Activated T-helper 2 cell treated with anti-CD3 and anti-CD28 coated beads, Interferon-gamma antibody, Interleukin-2, Interleukin-4, amounts not matched to agents 10 μg/mL and 5 μg/mL and 100 μg/mL, durations not matched to agents 14 hours and 24 hours and 36 hours (primary cell): ENCODE results near the gene GSTM5. TPM values are rescaled to one million over a fixed set of nuclear protein-coding genes. Genes with fewer than 3 reads are reported as not detected.
"Not testable (repeated sequence)": the region's sequence is repeated elsewhere in the genome, so short reads cannot be mapped to it uniquely, and the experiment has no call there.

Experiments
- DNase-seq: peaks from one replicate; pipeline ENCODE4 v3.0.0; 2021; ENCODE audit warnings: low spot score
- H3K27ac Mint-ChIP-seq: one replicate; pipeline ENCODE4 v1.8.0; 2021; ENCODE audit warnings: mixed read lengths
- H3K27me3 Mint-ChIP-seq: one replicate; pipeline ENCODE4 v1.8.0; 2021; ENCODE audit warnings: low read depth, mixed read lengths
- H3K36me3 Mint-ChIP-seq: one replicate; pipeline ENCODE4 v1.8.0; 2021; ENCODE audit warnings: low read depth, mixed read lengths
- H3K4me1 Mint-ChIP-seq: one replicate; pipeline ENCODE4 v1.8.0; 2021; ENCODE audit warnings: low read depth, mixed read lengths
- H3K4me3 Mint-ChIP-seq: one replicate; pipeline ENCODE4 v1.8.0; 2021; ENCODE audit warnings: low read depth, mild to moderate bottlenecking, moderate library complexity, mixed read lengths
- H3K9me3 Mint-ChIP-seq: one replicate; pipeline ENCODE4 v1.8.0; 2021; ENCODE audit warnings: mixed read lengths
- intact Hi-C: fragments of 100-400 bp; cut with micrococcal nuclease; formaldehyde crosslinking; loops from one replicate; pipeline ENCODE4 v1.15.1; 2023
- total RNA-seq: library from RNA; stranded (reverse); gene quantifications from 2 replicates; pipeline ENCODE4 v1.2.3, GENCODE V29; 2022

GSTM5 gene
- total RNA-seq, 1 donor from 2014 or later = 0.09 TPM

DNA sequence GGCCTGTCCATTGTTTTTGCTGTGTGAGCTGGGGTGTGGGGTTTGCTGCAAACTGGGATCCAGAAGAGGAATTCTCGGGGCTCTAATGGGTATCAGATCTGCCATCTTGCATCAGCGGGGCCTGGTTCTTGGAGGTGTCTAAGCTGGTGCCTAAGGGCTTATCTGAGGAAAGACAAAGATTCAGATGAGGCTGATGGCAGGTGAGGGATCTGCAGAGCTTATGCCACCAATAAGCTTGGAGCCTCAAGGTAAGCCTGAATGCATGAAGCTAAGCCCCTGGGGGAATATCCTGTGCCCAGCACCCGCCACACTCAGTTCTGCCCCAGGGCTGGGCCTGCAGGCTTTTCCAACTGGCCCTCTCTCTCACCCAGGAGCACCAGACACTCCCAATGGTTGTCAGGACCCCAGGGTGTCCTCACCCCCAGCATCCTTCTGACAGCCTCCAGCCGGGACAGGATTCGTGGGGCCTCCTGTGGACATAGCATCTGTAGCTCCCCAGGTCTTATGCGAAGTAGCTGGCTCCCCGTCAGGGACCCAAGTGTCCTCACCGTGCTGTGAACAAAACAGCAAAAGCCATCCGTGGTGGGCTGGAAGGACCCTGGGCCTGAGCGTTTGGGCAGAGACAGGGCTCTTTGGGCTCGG, 38.3 kb downstream of the GSTM5 start:
- intact Hi-C loops = no loop called here
- no peak overlapping the region for H3K27ac Mint-ChIP-seq
- no peak overlapping the region for H3K4me3 Mint-ChIP-seq
- DNase-seq = no peak
- H3K36me3 Mint-ChIP-seq = no peaks in the 10 kb centered on the region
- no peaks in the 10 kb centered on the region for H3K9me3 Mint-ChIP-seq
- H3K27me3 Mint-ChIP-seq = peaks cover 31% of the 10 kb centered on the region
- no peaks in the 10 kb centered on the region for H3K4me1 Mint-ChIP-seq

DNA sequence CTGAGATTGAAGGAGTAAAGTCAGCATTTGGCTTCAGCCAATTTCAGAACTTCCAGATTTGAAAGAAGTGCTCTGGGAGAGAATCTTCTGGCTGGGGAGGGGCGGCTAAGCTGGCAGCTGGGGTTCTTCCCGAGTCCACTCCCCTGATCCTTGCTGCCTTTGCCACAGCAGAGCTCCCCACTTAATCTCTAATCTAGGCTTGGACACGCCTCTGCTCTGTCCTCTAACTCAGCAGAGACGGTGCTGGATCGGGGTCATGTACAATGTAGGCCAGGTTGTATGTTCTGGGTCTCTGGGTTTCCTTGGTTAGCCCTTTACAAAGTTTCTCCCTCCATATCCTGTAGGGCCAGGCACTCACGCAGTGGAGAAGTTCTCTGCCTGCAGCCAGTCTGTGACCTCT, 38.9 kb downstream of the GSTM5 start:
- DNase-seq = no peak
- H3K9me3 Mint-ChIP-seq = no peaks in the 10 kb centered on the region
- no peaks in the 10 kb centered on the region for H3K36me3 Mint-ChIP-seq
- H3K27ac Mint-ChIP-seq = no peak overlapping the region
- no peak overlapping the region for H3K4me3 Mint-ChIP-seq
- peaks cover 31% of the 10 kb centered on the region for H3K27me3 Mint-ChIP-seq
- intact Hi-C loops = no loop called here
- no peaks in the 10 kb centered on the region for H3K4me1 Mint-ChIP-seq

DNA sequence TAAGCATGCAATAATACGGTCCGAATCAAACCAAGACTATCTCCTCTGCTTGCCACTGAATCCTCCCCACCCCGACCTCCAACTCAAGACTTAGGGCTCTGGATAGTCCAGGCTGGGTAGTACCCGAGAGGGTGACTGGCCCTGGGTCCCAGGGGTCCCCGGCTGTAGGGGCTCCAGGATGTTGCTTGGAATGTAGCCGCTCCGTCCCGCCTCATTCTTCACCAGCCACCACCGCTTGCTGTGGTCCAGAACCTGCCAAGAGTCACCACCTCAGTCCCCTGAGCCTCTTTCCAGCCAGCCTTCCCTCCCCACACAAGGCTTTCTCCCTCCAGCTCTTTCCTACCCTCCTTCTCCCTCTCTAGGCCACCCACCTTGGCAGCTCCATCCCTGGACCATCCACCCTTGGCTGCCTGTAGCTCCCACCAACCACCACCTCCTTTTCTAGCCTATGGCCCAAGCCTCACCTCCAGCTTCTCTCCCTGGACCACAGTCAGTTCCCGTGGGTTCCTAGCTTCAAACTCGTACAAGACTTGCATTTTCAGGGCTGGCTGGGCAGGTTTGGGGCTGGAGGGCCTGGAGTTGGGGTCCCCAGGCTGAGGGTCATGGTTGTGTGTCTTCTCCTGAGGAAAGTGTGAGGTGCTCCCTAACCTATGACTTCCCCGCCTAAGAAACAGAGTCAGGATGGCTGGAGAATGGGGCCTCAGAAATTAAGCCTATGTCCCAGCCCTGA, 39.6 kb downstream of the GSTM5 start:
- H3K27me3 Mint-ChIP-seq = peaks cover 28% of the 10 kb centered on the region
- no peak overlapping the region for H3K27ac Mint-ChIP-seq
- no peaks in the 10 kb centered on the region for H3K9me3 Mint-ChIP-seq
- H3K36me3 Mint-ChIP-seq = no peaks in the 10 kb centered on the region
- H3K4me3 Mint-ChIP-seq = no peak overlapping the region
- intact Hi-C loops = no loop called here
- no peaks in the 10 kb centered on the region for H3K4me1 Mint-ChIP-seq
- DNase-seq = no peak

DNA sequence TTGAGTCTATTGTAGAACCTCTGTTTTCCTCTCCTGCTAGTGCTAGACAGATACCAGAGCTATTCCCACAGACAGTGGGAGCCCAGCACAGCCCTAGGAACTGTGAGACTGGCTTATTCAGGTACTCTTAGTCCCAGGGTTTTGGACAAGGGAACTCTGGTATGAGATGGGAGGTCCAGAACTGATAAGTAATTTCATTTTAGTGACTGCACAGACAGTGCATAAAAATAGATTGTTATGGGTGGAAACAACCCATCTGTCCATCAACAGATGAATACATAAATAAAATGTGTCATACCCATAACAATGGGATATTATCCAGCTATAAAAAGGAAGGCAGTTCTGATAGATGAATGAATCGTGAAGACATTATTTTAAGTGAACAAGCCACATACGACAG, 42.7 kb downstream of the GSTM5 start:
- no peak for DNase-seq
- Mint-ChIP-seq H3K27ac (no peak overlapping the region), H3K9me3 (no peaks in the 10 kb centered on the region), H3K4me3 (no peak overlapping the region), H3K27me3 (peaks cover 10% of the 10 kb centered on the region), H3K4me1 (no peaks in the 10 kb centered on the region), H3K36me3 (no peaks in the 10 kb centered on the region)
- intact Hi-C loops = no loop called here

DNA sequence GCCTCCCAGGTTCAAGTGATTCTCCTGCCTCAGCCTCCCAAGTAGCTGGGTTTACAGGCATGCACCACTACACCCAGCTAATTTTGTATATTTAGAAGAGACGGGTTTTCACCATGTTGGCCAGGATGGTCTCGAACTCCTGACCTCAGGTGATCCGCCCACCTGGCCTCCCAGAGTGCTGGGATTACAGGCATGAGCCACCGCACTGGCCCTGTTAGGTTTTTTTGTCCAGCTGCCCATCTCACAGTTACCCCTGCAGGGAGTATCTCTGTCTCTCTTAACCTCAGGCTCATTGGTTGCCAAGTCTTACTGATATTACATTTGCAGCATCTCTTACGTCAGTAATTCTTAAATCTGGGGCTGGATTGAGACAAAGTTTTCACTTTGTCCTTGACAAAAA, 44.3 kb downstream of the GSTM5 start:
- H3K36me3 Mint-ChIP-seq, H3K27me3 Mint-ChIP-seq, H3K4me1 Mint-ChIP-seq, DNase-seq, H3K4me3 Mint-ChIP-seq, H3K27ac Mint-ChIP-seq, H3K9me3 Mint-ChIP-seq, intact Hi-C loops: not testable (repeated sequence)

DNA sequence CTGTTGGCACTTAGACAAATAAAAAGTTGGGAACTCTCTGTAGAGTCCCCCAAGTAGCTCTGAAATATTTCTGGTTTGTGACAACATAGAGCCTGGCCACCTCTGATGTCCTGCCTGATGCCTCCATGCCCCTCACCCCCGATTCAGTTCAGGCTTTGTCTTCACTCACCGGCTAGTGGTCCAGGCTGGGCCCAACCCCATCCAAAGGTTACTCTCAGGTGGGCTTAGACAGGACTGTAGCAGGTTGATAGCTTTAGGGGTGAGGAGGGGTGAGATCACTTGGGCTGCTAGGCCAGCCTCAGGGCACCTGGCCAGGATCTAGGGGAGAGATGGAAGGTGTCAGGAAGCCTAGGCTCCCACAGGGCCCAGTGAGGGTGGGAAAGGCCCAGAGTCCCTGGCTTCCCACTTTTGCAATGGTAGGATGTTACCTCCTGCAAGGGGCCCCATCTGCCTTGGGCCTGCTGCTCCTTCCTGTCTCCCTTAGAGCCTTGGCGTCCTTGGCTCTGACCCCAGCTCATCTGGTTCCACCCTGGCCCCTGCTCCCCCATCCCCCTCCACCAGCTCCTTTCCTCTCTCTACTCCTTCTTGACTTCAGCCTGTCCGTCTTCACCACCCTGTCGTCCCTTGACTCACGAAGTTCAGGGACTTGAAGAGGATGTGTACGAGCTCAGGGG, 44.9 kb downstream of the GSTM5 start:
- no peak overlapping the region for H3K27ac Mint-ChIP-seq
- H3K9me3 Mint-ChIP-seq = no peaks in the 10 kb centered on the region
- no peak for DNase-seq
- H3K36me3 Mint-ChIP-seq = no peaks in the 10 kb centered on the region
- H3K4me3 Mint-ChIP-seq = no peak overlapping the region
- peaks cover 10% of the 10 kb centered on the region for H3K27me3 Mint-ChIP-seq
- intact Hi-C loops = no loop called here
- H3K4me1 Mint-ChIP-seq = no peaks in the 10 kb centered on the region

DNA sequence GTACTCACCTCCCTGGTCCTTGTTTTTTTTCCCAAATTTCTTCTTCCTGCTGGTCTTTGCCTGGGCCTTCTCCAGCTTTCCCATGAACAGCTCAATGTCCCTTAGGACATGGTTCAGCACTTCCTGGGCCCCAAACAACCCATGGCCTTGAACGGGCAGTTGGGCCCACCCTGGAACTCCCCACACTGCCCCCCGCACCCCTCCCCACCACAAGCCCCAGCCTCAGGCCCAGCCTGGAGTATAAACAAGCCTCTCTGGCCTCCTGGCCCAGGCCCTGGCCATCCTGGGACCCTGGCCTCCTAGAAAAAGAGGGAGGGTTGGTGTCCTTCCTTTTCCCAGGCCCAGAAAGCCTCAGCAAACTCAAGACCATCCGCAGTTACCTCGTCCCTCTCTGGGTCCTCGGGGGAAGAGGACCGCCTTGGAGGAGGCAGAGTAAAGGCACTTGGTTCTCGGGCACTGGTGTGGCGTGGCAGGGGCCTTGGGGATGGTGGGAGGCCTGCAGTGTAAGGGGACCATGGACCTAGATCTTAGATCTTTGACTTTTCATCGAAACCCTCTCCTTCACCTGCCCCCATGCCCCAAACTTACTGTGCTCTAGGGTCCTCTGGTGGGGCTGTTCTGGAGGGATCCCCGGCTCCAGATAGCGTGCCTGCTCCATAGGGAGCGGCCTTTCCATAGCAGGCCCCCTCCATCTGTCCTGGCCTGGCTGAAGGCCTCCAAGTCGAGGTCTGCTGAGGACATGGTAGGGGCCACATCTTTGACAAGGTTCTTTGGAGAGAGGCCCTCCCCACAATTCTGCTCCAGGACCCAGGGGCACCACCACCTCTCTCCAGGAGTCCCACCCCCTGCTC, 46.1 kb downstream of the GSTM5 start:
- Mint-ChIP-seq H3K4me1 (peaks cover 1% of the 10 kb centered on the region), H3K9me3 (no peaks in the 10 kb centered on the region), H3K27ac (no peak overlapping the region), H3K4me3 (no peak overlapping the region), H3K27me3 (peaks cover 10% of the 10 kb centered on the region), H3K36me3 (no peaks in the 10 kb centered on the region)
- no peak for DNase-seq
- intact Hi-C loops = no loop called here

DNA sequence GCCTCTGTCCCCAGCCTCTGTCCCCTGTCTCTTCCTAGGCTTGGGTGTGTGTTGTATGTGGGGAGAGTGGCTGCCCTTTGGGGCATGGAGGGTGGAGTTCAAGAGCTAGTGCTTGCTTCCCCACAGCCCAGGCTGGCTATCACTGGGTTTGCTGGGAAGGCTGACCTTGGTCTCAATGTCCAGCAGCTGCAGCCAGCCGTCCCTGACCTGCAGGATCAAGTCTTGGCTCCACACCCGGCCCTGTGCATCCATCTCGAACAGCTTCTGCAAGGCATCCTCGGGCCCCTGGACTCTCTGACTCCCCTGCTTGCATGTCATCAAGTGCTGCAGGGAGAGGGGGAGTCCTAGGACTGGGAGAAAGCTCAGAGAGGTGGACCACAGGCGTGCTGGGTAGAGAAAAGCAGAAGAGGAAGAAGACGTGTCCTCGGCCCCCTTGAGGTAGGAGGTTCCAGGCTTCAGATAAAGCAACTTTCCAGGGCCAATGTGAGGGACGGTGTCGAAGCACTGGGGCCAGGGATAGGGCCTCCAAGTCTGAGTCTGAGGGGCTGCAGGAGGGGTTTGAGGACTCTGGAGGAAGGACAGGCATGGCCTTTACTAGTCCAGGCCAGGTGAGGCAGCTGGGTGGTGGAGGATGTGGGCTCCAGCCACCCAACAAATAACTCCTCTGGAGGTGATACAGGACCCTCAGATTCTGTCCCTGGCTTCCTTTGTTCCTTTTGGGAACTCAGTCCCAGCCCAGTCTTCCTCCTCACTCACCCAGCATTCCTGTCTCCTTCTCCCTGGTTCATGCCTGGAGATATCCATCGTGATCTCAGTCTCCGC, 47.7 kb downstream of the GSTM5 start:
- Mint-ChIP-seq H3K27me3 (peaks cover 3% of the 10 kb centered on the region), H3K4me3 (no peak overlapping the region), H3K36me3 (no peaks in the 10 kb centered on the region), H3K9me3 (no peaks in the 10 kb centered on the region), H3K27ac (no peak overlapping the region), H3K4me1 (peaks cover 1% of the 10 kb centered on the region)
- no peak for DNase-seq
- intact Hi-C loops = no loop called here

DNA sequence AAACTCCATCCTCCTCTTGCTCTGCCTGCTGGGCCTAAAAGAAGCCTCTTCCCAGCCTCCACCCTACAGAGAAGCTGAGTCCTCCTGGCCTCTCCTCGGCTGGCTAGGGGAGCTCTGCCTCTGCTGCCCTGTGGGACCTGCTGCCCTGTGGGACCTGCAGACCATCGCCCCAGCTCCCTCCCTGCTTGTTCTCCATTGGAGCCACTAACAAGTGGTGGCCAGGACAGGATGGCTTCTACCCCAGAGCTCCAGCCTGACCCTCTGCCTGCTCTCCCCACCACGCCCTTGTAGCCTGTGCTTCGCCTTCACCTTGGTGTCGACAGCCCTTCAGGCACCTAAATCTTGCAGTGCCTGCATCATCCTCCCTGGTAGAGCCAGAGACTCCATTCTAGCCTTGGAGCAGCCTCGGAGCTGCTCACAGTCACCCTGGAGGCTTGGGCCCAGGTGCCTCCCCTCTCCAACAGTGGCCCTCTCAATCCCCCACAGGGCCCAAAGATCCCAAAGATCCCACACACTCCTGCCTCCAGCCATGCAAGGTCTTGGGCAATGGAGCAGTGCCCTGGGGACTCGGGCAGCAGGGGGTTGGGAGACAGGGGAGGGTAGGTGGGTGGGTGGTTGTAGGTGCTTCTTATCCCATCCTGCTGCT, 48.7 kb downstream of the GSTM5 start:
- Mint-ChIP-seq H3K9me3 (no peaks in the 10 kb centered on the region), H3K4me1 (peaks cover 1% of the 10 kb centered on the region), H3K27ac (no peak overlapping the region), H3K27me3 (no peaks in the 10 kb centered on the region), H3K36me3 (no peaks in the 10 kb centered on the region), H3K4me3 (no peak overlapping the region)
- DNase-seq = no peak
- intact Hi-C loops = no loop called here

DNA sequence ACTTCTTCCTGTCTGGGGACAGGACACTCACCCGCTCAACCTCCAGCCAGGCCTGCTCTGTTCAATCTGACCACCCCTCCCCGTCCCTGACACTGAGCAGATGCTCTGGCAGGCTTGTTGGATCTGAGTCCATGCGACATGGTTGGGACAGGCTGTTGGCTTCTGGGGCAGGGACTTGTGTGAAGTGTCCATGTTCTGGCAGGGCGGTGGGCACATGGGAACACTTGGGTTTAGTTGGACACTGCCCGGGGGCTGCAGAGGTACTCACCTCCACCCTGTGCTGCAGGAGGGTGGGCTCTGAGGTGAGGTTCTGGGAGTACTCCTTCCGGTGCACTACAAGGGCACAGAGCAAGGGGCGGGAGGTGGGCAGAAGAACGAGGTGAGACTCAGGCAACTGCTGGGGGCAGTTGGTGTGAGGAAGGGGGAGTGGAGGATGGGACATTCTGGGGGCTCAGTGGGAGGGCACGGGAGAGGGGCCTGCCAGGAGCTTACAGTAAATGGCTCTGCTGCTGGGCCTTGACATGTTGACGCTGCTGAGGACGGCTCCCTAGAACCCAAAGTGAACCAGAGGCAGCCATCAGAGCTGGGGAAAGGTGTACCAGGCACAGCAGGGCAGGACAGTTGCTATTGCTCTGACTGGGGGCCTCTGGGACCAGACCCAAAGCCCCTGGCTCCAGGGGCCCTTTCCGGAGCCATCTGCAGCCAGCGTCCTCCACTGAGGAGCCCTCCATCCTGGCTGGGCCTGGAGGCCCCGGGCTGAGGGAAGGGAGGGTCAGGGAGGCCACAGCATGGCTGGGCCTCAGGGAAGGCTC, 49.4 kb downstream of the GSTM5 start:
- intact Hi-C loops = no loop called here
- H3K9me3 Mint-ChIP-seq = no peaks in the 10 kb centered on the region
- H3K4me1 Mint-ChIP-seq = peaks cover 1% of the 10 kb centered on the region
- no peak overlapping the region for H3K27ac Mint-ChIP-seq
- H3K27me3 Mint-ChIP-seq = no peaks in the 10 kb centered on the region
- no peaks in the 10 kb centered on the region for H3K36me3 Mint-ChIP-seq
- DNase-seq = no peak
- no peak overlapping the region for H3K4me3 Mint-ChIP-seq

DNA sequence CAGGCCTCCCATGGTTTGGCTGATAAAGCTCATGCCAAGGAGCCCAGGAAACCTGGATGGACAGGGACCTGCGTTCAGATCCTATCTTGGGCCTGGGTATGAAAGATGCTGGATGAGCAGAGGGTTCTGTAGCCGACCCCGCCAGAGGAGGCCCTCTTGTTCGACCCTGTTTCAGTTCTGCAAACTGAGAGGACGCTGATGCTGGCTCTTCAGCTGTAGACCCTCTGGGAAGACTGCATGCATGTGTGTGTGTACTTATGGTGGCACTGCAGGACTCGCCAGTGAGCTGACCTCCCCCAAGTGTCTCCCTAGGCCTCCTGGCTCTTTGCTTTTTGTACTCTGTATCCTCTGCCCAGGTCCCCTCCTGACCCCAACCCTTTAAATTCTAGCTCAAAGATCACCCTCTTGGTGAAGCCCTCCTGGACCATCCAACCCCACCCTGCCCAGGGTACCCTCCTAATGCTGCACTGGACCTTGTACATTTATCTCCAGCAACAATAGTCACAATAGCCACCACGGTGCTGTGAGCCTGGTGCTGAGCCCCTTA, 50.1 kb downstream of the GSTM5 start:
- Mint-ChIP-seq H3K4me1 (peaks cover 1% of the 10 kb centered on the region), H3K4me3 (no peak overlapping the region), H3K27me3 (no peaks in the 10 kb centered on the region), H3K36me3 (no peaks in the 10 kb centered on the region), H3K9me3 (no peaks in the 10 kb centered on the region), H3K27ac (no peak overlapping the region)
- intact Hi-C loops = no loop called here
- DNase-seq = no peak
